LNCAP (cell line): ENCODE measurements around the gene CCDC40.
A peak's percentile ranks its signal among the peaks of the same experiment; 100 is the strongest.

Source experiments
- CTCF ChIP-seq: fragments of 450-650 bp; IDR thresholded peaks from 2 replicates; pipeline ENCODE4 v1.5.1; 2017; ENCODE audit warnings: mild to moderate bottlenecking

Gene CCDC40

GRCh38 chr17:79991140-79991923, 45.1 kb upstream of the CCDC40 start:
- TF ChIP-seq CTCF, result peak; percentile 55

GRCh38 chr17:79991924-79992648, 44.4 kb upstream of the CCDC40 start:
- TF ChIP-seq CTCF, result 0 out of 2 replicates have a peak, but pooled peaks have one; percentile 14

- TF ChIP-seq CTCF, result no peak
These were observed 43.6 kb upstream of the CCDC40 start for GRCh38 chr17:79992649-79993389.

- no peak for TF ChIP-seq CTCF
These were observed 42.8 kb upstream of the CCDC40 start for GRCh38 chr17:79993390-79994227.

GRCh38 chr17:79994602-79995001, 41.8 kb upstream of the CCDC40 start:
- TF ChIP-seq CTCF, result no peak

- no peak for TF ChIP-seq CTCF
These were observed 40.7 kb upstream of the CCDC40 start for GRCh38 chr17:79995696-79996095.

- no peak for TF ChIP-seq CTCF
These were observed 40.2 kb upstream of the CCDC40 start for GRCh38 chr17:79996291-79996690.
